GM21390 (cell line): ENCODE results near the gene FBRS.
A peak's percentile ranks its signal among the peaks of the same experiment; 100 is the strongest.
"Not testable (repeated sequence)": the region's sequence is repeated elsewhere in the genome, so short reads cannot be mapped to it uniquely, and the experiment has no call there.

Experiments used
- ATAC-seq: cut with Tn5 transposase; IDR thresholded peaks from one replicate; pipeline ENCODE4 v1.9.1; 2021; ENCODE audit not compliant: unreplicated experiment

Gene FBRS

GRCh38 chr16:30657866-30658730 is at the start of gene FBRS:
Gene FBRS (plus strand): TSS chr16:30658431. CDS start chr16:30659519, 1,088 bp downstream.
- ATAC-seq = peak; percentile 64

GRCh38 chr16:30609002-30609925 is 49.0 kb upstream of the FBRS start:
- peak; percentile 20 for ATAC-seq

GRCh38 chr16:30609926-30610839 is 48.0 kb upstream of the FBRS start, which contains the start of gene ZNF689:
Gene ZNF689 (minus strand): TSS chr16:30610389. CDS start chr16:30610041, 348 bp downstream.
- ATAC-seq = peak; percentile 89

- no peak for ATAC-seq
Observed at GRCh38 chr16:30615358-30616091, 42.7 kb upstream of the FBRS start.

- ATAC-seq = no peak
Observed at GRCh38 chr16:30619202-30619601, 39.0 kb upstream of the FBRS start.

- ATAC-seq = no peak
Observed at GRCh38 chr16:30619638-30620037, 38.6 kb upstream of the FBRS start.

GRCh38 chr16:30620169-30620568 is 38.1 kb upstream of the FBRS start:
- ATAC-seq = no peak

- no peak for ATAC-seq
Observed at GRCh38 chr16:30621765-30622164, 36.5 kb upstream of the FBRS start.

- no peak for ATAC-seq
Observed at GRCh38 chr16:30622455-30623032, 35.7 kb upstream of the FBRS start.

GRCh38 chr16:30623536-30624283 is 34.5 kb upstream of the FBRS start:
- no peak for ATAC-seq

GRCh38 chr16:30626236-30626635 is 32.0 kb upstream of the FBRS start:
- ATAC-seq = no peak

GRCh38 chr16:30628628-30629540 is 29.3 kb upstream of the FBRS start:
- ATAC-seq = no peak

GRCh38 chr16:30632454-30632853 is 25.8 kb upstream of the FBRS start:
- ATAC-seq = not testable (repeated sequence)

- no peak for ATAC-seq
Observed at GRCh38 chr16:30633526-30633925, 24.7 kb upstream of the FBRS start.

- no peak for ATAC-seq
Observed at GRCh38 chr16:30636599-30636998, 21.6 kb upstream of the FBRS start.

GRCh38 chr16:30637139-30637538 is 21.1 kb upstream of the FBRS start:
- not testable (repeated sequence) for ATAC-seq

GRCh38 chr16:30637944-30638343 is 20.3 kb upstream of the FBRS start:
- no peak for ATAC-seq
